CD4-positive, alpha-beta T cell treated with Interleukin-2 at 100 ng/mL for 4 hours (primary cell): ENCODE results near the gene LDLRAP1.
A peak's percentile ranks its signal among the peaks of the same experiment; 100 is the strongest.

Source experiments
- DNase-seq: peaks from one replicate; pipeline ENCODE4 v3.0.0-alpha.2; 2020; ENCODE audit warnings: low spot score

The LDLRAP1 gene

GRCh38 chr1:25544243-25544764 lies 898 bp downstream of the LDLRAP1 start:
- no peak for DNase-seq

- DNase-seq: no peak
Measured at GRCh38 chr1:25544819-25545218, 1.4 kb downstream of the LDLRAP1 start.

GRCh38 chr1:25545767-25546166 lies 2.4 kb downstream of the LDLRAP1 start:
- no peak for DNase-seq

- DNase-seq: no peak
Measured at GRCh38 chr1:25546193-25546592, 2.8 kb downstream of the LDLRAP1 start.

DNA sequence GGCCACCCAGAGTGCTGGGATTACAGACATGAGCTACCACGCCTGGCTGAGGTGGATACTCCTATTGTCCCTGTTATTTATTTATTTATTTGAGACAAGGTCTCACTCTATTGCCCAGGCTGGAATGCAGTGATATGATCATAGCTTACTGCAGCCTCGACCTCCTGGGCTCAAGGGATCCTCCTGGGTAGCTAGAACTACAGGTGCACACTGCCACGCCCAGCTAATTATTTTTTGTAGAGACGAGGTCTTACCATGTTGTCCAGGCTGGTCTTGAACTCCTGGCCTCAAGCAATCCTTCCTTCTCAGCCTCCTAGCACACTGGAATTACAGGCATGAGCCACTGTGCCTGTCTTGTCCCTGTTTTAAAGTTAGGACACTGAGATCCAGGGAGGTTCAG lies 5.2 kb downstream of the LDLRAP1 start:
- no peak for DNase-seq

- peak; percentile 81 for DNase-seq
Measured at GRCh38 chr1:25549273-25550154, 6.1 kb downstream of the LDLRAP1 start.

DNA sequence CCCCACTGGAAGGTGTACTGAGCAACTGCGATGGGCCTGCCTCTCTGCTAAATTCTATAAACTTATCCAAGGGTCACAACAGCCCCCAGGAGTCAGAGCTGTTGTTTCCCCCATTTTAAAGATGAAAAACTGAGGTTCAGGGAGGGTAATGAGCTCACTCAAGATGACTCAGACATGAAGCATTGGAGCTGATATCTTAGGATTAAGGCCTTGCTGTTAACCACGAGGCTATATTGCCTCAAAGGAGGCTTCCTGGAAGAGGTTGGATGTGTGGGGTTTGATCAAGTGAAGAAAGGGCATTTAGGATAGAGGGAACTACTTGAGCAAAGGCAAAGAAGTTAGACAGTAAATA lies 6.7 kb downstream of the LDLRAP1 start:
- peak; percentile 56 for DNase-seq

DNA sequence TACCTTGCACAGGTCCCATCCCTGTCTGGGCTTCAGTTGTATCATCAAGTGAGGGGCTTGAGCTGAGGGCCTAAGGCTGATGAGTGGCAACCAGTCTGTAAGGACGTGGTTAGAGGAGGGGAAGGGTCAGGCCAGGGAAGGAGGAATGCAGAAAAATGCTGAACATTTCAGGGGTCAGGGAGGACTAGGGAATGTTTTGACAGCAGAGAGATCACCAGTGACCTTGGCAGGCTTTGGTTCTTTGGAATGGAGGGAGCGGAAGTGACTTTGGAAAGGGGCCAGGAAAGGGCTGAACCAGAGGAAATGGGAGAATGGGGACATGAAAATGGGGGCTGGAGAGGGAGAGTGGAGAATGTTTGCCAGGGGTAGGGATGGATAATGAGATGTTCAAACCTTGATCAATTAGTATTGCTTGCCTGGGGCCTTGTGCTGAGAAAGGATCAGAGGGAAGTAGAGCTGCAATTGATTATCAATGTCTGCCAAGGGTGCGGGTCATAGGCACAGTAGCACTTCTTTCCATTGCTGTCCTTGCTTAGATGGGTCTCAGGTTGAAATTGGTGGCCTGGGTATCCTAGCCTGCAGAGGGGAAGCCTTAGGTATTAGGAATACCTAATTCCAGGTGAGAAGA lies 7.4 kb downstream of the LDLRAP1 start:
- no peak for DNase-seq

DNA sequence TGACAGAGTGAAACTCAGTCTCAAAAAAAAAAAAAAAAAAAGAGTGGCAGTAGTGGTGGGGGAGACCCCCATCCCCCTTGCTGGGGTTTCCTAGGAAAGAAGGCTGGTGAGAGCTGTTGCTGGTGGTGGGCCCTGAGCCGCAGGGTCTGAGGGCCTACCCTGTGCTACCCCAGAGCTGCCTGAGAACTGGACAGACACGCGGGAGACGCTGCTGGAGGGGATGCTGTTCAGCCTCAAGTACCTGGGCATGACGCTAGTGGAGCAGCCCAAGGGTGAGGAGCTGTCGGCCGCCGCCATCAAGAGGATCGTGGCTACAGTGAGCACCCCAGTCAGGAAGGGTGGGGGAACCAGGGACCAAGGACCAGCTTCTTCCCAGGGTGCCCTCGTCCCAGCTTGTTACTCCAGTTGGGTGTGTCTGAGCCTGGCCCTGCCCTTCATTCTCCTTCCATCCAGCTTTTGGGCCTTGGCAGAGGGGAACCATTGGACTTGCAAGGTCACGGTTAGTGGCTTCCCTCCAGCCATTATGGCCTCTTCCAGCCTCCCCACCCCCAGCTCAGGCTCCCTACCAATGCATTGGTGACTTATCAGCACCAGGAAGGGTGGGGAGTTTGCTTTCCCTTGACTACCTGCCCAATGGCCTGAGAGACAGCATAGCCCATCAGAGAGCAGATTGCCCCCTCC lies 10.5 kb downstream of the LDLRAP1 start:
- DNase-seq: no peak

DNA sequence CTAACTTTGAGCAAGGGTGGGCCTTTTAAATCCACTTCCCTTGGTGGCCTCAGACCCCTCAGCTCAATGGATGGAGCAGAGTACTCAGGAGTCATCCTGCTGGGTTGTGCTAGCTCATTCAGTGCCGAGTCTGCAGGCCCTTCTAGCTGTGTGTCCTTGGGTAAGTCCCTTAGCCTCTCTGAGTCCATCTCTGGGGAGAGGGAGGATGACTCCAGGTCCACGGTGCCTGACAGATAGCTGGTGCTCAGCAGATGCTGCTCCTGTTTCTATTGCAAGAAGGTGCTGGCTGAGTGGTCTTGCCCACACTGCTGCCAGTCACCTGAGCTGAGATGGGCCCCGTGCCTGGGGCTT lies 11.0 kb downstream of the LDLRAP1 start:
- DNase-seq: no peak

GRCh38 chr1:25554886-25555752 lies 11.7 kb downstream of the LDLRAP1 start:
- DNase-seq: no peak

- DNase-seq: no peak
Measured at GRCh38 chr1:25555753-25556092, 12.3 kb downstream of the LDLRAP1 start.

DNA sequence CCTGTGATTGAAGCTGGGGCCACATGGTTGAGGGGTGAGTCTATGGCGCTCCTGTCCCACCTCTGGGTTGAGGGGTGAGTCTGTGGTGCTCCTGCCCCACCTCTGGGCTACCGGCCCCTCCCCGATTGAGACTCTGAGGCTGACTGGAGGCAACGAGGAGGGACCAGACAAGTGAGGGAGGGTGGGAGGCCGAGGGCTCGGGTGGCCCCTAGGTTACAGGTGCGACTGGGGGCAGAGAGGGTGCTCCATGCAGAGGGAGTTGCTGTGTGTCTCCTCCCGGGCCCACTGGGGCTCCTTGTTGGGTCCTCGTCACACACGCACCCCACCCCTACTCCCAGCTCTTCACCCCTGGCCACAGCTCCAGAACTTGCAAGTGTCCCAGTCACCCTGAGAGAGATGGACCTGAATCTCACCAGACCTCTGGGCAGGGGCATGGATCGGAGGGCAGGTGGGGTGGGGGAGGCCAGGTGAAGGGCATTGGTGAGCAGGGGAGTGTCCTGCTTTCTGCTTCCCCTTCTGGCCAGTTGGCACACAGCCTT lies 12.8 kb downstream of the LDLRAP1 start:
- no peak for DNase-seq

- peak; percentile 69 for DNase-seq
Measured at GRCh38 chr1:25556791-25557476, 13.5 kb downstream of the LDLRAP1 start.

- DNase-seq: no peak
Measured at GRCh38 chr1:25557543-25557942, 14.1 kb downstream of the LDLRAP1 start.

DNA sequence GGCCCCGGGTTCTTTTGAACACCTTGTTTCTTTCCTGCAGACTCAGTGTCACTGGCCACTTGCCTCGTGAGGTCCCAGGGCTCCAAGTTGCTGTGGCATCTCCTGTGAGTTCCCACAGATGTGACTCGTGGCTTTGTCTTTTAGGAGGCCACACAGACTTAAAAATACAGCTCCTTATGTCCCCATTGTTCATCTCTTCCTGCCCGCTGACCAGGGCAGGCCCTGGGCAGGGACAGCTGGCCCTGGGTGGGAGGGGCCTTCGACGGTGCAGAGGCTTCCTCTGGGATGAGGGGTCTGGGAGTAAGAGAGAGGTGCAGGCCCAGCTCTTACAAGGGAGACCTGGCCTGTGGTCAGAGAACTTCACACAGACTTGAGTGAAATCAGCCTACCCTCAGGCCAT lies 15.6 kb downstream of the LDLRAP1 start:
- no peak for DNase-seq

- no peak for DNase-seq
Measured at GRCh38 chr1:25560001-25560400, 16.6 kb downstream of the LDLRAP1 start.

DNA sequence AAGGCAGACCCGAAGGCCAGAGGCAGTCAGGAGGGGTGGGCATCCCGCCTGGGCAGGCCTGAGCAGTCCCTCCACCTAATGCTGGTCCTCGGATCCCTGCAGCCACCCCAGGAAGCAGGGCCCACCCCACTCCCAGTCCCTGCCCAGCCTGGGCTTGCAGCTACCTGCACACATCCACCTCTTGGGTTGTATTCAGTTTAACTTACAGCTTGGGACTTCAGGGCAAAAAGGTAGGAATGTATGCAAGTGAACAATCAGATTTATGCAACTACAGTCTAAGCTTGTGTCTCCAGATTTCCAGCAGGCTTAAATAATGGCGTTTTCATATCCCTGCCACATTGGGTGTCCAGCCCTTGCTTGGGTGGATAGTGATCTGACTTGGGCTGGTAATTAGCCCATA lies 17.4 kb downstream of the LDLRAP1 start:
- DNase-seq: no peak

- DNase-seq: peak; percentile 13
Measured at GRCh38 chr1:25561421-25562100, 18.2 kb downstream of the LDLRAP1 start.

DNA sequence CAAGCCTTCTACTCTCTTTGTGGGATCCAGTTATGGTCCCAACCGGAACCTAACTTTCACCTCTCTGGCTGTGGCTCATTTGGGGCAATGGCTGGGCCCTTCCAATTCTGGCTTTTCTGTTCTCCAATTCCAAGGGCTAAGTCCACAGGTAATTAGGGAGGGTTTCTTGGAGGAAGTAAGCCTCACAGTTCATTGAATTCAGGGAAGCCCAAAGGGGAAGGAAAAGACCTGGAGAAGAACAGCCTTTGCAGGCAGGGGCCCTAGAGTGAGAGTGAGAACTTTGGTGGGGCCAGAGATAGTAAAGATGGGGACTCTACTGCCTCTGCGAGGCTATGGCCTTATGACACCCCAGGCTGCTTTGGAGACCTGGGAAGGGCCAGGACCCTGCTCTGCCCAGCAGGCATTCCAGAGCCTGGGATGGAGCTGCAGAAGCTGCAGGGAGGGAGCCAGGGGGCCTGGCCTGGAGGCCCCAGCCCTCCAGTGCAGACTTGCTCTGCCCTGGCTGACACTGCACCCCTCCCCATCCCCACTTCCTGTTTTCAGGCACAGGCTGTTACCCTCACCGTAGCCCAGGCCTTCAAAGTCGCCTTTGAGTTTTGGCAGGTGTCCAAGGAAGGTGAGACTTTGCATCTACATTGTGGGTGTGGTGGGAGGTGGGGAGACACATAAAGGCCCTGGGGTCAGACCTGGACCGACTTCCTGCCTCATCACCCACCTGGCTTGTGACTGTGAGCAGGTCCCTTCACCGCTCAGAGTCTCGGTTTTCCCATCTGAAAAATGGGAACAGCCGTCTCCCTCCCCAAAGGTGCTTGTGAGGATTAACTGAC lies 18.9 kb downstream of the LDLRAP1 start:
- DNase-seq: peak; percentile 92
